Temporal lobe (tissue), 1 donor: ENCODE measurements around the gene ALDH1A1. TPM values are rescaled to one million over a fixed set of nuclear protein-coding genes. Genes with fewer than 3 reads are reported as not detected.

ENCODE experiments used
- total RNA-seq: library from RNA; depleted of rRNA; stranded (reverse); fragments of >200 nt; gene quantifications from one replicate; pipeline ENCODE4 v1.2.3, GENCODE V29; 2014

The ALDH1A1 gene
- total RNA-seq, 1 donor from 2014 or later: 0.98 TPM

Other genes with a start within 250 kb of the ALDH1A1 start
- 20.4 TPM for gene ANXA1, start 198.8 kb upstream of the ALDH1A1 start, total RNA-seq